ENCODE results near the gene MID1.

DNA sequence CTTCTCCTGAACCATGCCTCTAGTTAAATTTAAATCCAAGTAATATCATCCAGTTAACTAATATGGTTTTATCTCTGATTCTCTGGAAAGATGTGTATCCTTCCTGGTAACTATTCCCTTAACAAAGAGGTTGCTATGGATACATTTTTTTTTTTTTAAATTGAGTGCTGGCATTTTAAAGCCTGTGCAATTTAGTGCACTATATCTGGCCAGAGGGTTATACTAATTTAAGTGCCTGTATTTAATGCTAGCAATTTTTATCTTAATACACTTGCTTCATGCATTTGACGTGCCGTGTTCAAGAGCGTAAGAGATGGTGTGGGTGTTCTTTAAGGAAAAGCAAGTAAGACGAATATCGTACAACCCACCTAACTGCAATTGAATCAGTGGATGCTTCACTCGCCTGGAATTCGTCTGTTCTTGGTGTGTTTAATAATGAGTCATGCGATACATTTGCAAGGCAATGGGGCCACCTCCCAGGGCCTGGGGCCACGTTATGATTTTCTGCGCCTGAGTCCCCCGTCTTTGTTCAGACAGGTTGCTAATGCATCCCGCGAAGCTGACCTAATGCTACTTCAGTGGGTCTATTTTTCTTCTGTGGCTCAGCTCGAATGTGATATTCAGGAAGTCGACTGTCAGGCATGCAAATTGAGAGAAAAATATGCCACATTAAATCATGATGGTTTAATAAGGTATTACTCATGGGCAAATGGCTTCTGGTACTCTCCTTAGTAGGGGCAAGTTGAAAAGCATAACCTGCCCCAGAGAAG is 14.2 kb upstream of the MID1 start:
- TF ChIP-seq, protein P1, sequence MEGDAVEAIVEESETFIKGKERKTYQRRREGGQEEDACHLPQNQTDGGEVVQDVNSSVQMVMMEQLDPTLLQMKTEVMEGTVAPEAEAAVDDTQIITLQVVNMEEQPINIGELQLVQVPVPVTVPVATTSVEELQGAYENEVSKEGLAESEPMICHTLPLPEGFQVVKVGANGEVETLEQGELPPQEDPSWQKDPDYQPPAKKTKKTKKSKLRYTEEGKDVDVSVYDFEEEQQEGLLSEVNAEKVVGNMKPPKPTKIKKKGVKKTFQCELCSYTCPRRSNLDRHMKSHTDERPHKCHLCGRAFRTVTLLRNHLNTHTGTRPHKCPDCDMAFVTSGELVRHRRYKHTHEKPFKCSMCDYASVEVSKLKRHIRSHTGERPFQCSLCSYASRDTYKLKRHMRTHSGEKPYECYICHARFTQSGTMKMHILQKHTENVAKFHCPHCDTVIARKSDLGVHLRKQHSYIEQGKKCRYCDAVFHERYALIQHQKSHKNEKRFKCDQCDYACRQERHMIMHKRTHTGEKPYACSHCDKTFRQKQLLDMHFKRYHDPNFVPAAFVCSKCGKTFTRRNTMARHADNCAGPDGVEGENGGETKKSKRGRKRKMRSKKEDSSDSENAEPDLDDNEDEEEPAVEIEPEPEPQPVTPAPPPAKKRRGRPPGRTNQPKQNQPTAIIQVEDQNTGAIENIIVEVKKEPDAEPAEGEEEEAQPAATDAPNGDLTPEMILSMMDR (IDR thresholded peaks at IDR 0.05) = no peak
- no peak for TF ChIP-seq POLR2A (IDR thresholded peaks at IDR 0.05)

Measured in Peyer's patch (tissue), 4 donors.